Activated effector memory CD4-positive, alpha-beta T cell treated with anti-CD3 and anti-CD28 coated beads, Interleukin-2, amount 50 U/mL, for 16 hours (primary cell): Measurements from ENCODE around the gene DVL1.

Source experiments
- DNase-seq: peaks from one replicate; pipeline ENCODE4 v3.0.0-alpha.2; 2020

DVL1 gene

DNA sequence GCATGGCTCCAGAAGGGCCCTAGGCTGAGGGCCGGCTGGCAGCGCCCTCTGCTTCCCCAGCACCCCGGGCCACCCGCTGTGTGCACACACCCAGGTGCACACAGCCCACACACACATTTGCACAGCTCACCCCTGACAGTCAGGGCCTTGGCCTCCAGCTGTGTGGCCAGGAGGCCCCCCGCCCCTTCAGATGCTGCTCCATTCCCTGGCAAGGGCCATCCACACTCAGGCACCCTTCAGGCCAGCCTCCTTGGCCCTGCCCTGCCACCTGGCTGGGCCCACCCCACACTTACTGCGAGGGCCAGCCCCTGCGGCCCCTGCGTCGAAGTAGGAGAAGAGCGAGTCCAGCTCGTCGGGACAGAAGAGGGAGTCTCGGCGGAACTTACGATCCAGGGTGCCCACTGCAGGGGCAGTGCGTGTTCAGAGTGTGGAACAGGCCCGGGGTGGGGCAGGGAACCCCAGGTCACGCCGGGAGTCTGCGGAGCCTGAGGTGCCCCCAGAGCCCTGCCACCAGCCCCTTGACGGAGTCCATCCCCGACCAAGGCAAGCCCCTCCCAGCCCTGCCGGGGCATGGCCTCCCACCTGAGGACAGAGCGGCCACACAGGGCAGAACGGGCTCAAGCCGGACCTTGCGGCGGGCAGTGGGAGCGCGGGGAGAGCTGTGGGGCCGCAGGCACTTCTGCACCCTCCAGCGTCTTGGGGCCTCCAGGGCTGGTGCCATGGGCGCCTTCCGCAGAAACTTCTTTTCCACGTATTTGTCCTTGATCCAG lies 53.9 kb downstream of the DVL1 start:
- no peak for DNase-seq

DNA sequence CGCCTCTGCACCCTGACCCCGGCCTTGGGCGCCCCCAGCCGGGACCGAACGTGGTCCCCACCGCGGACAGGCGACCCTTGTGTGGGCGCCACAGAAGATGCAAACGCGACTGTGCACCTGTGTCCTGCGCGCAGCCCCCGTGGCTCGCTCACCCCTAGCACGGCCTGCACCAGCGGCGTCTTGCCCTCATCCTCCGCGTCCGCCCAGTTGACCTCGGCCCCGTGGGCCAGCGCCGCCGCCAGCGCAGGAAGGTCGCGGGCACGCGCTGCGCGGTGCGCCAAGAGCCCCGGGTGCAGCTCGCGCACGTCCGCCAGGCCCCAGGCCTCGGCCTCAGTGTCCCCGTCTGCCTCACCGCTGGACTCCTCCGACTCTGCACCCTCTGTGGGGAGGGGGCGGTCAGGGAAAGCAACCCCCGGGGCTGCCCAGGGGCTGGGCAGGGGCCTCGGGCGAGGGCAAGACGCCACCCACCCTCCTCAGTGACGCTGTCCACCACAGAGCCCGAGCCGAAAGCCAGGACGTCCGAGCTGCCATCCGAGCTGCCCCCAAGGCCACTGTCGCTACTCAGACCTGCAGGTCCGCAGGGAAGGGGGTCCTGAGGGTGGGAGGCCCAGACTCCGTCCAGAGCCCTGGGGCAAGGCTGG lies 54.8 kb downstream of the DVL1 start:
- DNase-seq: no peak

GRCh38 chr1:1293263-1294249 lies 55.7 kb downstream of the DVL1 start:
- DNase-seq: no peak

DNA sequence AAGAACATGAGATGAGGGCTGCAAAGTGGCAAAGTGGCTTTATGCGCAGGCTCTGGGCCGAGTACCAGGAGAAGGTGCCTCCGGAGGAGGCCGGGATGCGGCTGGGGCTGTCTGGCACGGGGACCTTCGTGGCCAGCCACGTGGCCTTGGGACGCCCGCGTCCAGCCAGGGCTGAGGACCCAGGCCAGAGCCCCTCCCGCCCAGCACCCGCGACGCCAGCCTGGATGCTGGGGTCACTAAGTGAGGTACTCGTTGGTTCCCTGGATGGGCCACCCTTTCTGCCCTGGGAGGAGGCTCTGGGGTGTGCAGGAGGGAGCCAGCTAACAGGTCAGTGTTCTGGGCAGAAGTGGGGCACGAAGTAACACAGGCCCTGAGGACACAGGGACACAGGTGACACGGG lies 56.4 kb downstream of the DVL1 start:
- DNase-seq: no peak

DNA sequence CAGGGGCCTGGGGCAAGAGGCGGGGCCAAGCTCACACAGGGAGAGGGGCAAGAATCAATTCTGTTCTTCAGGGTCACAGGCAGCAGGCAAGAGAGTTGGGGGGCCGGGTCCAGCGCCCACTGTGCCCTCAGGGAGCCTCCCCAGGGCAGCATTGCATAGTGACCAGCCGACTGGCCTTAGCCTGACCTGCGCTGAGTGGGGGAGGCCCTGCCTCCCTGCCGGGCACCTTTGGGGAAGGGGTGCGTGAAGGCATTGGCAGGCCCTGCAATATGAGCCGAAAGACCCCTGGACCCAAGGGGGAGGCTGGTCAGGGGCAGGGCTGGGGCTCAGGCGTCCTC lies 56.8 kb downstream of the DVL1 start:
- DNase-seq: no peak

DNA sequence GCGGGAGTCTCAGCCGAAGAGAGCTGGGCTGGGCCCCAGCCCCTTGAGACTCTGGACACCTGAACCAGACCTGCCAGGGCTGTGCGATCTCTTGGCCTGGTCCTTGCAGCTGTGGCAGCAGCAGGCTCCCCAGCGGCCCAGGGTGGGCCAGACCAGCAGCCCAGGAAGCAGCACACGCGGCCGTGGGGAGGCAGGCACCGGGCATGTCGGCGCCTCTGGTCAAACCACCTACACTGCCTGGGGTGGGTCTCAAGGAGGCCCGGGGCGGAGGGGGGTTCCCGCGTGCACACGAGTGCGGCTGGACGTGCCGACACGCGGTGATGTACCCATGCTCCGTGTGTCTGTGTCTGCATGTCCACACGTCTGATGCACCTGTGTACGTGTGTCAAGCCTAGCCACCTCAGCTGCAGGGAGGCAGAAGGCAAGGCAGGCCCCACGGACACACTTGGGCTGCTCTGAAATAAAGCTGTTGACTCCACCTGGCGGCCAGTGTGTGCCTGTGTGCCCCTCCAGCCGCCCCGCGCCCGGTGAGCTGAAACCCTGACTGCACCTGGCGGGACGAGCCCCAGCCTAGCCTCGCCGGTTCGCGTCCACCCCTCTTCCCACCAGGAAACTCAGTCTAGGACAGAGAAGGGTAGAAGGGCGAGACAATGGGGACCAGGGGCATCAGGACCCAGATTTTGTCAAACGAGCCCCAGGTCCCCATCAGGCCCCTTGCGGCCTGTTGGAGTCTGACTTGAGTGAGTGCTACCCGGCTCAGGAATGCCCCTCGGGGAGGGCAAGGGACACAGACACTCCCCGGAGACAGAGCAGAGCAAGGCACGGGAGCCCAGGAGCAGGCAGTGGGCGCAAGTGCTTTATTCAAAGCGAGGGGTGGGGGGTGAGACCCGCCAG lies 57.4 kb downstream of the DVL1 start:
- peak; percentile 87 for DNase-seq

GRCh38 chr1:1291023-1291528 lies 58.1 kb downstream of the DVL1 start:
- DNase-seq: no peak

DNA sequence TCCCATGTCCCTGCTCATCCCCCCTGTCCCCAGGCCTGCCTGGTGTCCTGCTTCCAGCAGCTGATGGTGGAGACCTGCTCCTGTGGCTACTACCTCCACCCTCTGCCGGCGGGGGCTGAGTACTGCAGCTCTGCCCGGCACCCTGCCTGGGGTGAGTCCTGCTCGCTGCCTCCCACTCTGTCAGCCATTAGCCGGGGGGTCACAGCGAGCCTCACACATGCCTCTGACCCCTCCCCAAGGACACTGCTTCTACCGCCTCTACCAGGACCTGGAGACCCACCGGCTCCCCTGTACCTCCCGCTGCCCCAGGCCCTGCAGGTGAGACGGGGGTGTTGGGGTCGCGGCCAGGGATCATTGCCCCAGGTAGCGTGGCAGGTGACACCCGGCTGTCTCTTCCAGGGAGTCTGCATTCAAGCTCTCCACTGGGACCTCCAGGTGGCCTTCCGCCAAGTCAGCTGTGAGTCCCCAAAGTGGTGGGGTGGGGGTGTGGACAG lies 58.9 kb downstream of the DVL1 start:
- DNase-seq: peak; percentile 87

DNA sequence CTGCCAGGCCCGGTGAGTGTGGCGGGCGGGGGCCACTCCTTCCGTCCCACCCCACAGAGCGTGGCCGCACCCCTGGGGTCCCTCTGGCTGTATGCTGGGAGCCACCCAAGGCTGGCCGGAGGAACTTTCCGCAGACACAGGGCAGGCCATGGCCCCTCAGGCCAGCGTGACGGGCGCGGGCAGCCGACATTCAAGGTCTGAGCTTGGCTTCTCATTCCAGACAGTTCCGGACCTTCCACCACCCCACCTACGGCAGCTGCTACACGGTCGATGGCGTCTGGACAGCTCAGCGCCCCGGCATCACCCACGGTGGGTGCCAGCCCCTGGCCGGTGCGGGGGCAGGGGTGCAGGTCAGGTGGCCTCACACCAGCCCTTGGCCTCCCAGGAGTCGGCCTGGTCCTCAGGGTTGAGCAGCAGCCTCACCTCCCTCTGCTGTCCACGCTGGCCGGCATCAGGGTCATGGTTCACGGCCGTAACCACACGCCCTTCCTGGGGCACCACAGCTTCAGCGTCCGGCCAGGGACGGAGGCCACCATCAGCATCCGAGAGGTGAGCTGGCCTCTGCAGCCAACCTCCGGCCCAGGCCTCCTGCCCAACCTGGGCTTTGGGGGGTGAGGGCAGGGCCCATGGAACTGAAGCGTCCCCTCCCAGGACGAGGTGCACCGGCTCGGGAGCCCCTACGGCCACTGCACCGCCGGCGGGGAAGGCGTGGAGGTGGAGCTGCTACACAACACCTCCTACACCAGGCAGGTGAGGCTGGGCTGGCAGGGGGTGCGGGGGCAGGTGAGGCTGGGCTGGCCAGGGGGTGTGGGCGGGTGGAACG lies 61.7 kb downstream of the DVL1 start:
- DNase-seq: no peak

- no peak for DNase-seq
These were observed 62.6 kb downstream of the DVL1 start for GRCh38 chr1:1286313-1287261.

GRCh38 chr1:1285611-1286311 lies 63.5 kb downstream of the DVL1 start:
- DNase-seq: no peak
